ENCODE data around the gene SH2D7.

GRCh38 chr15:78071383-78071782 is 21.0 kb upstream of the SH2D7 start:
- TF ChIP-seq CTCF (IDR thresholded peaks at IDR 0.05; ENCODE audit: low read depth, low read length) (no peak), EZH2phosphoT487 (IDR thresholded peaks at IDR 0.05; ENCODE audit: low read depth) (no peak)
